ENCODE results near the gene ADAP1. TPM values are rescaled to one million over a fixed set of nuclear protein-coding genes. Genes with fewer than 3 reads are reported as not detected.

The ADAP1 gene
- total and polyA plus RNA-seq, 9 donors: 0.52 to 16.4 (median 3.5) TPM

- intact Hi-C loops (cut with DNase I): loop anchor here in 2 of 4 donors (10.0 kb wide), 2 partner anchors 93 to 353 kb away; no protein-coding TSS in a partner anchor
- peaks cover 23% of the 10 kb centered on the region for H3K4me1 ChIP-seq (ENCODE audit: insufficient read depth)
- no peak for TF ChIP-seq CTCF (IDR thresholded peaks at IDR 0.05)
- TF ChIP-seq EP300 (IDR thresholded peaks at IDR 0.05): no peak
- no peak for TF ChIP-seq POLR2A (IDR thresholded peaks at IDR 0.05)
- no peaks in the 10 kb centered on the region for H3K9me3 ChIP-seq
- 11 to 18% (median 12%) methylated on average over 40 to 47 of the region's 47 CpGs for WGBS, 3 donors
- H3K4me3 ChIP-seq: peak overlapping the region; percentile 95
- no peak overlapping the region for H3K27ac ChIP-seq
- no peaks in the 10 kb centered on the region for H3K36me3 ChIP-seq
- H3K27me3 ChIP-seq: no peaks in the 10 kb centered on the region
- DNase-seq: peak in 4 of 5 donors; percentile 45 to 70 (median 61)
Measured at GRCh38 chr7:877312-878232, 76.9 kb downstream of the ADAP1 start.

- TF ChIP-seq CTCF (IDR thresholded peaks at IDR 0.05): no peak
- TF ChIP-seq POLR2A (IDR thresholded peaks at IDR 0.05): no peak
- TF ChIP-seq EP300 (IDR thresholded peaks at IDR 0.05): no peak
- Histone ChIP-seq H3K27me3 (no peaks in the 10 kb centered on the region), H3K27ac (peak overlapping the region; percentile 72 to 82), H3K4me1 (ENCODE audit: insufficient read depth) (peaks cover 22% of the 10 kb centered on the region), H3K4me3 (peak overlapping the region; percentile 95), H3K36me3 (no peaks in the 10 kb centered on the region), H3K9me3 (no peaks in the 10 kb centered on the region)
- peak in 1 of 5 donors; percentile 54 for DNase-seq
- intact Hi-C loops (cut with DNase I): loop anchor here in 2 of 4 donors (10.0 kb wide), 2 partner anchors 92 to 352 kb away; no protein-coding TSS in a partner anchor
- 0 to 1% (median 1%) methylated on average over 26 of the region's 26 CpGs for WGBS, 3 donors
Measured at GRCh38 chr7:876972-877311, 77.5 kb downstream of the ADAP1 start.

- Histone ChIP-seq H3K36me3 (no peaks in the 10 kb centered on the region), H3K27ac (peak within 1 kb of the TSS; percentile 82 to 85), H3K4me3 (peak within 1 kb of the TSS; percentile 95), H3K27me3 (no peaks in the 10 kb centered on the region), H3K9me3 (no peaks in the 10 kb centered on the region), H3K4me1 (ENCODE audit: insufficient read depth) (peaks cover 22% of the 10 kb centered on the region)
- TF ChIP-seq CTCF (IDR thresholded peaks at IDR 0.05) (peak; percentile 9 to 50 (median 46)), POLR2A (IDR thresholded peaks at IDR 0.05) (peak; percentile 85), EP300 (IDR thresholded peaks at IDR 0.05) (no peak)
- DNase-seq: peak; percentile 96 to 99 (median 98)
- WGBS, 3 donors: 0 to 1% (median 1%) methylated on average over 58 to 124 of the region's 129 CpGs
- intact Hi-C loops (cut with DNase I): loop anchor here in 2 of 4 donors (10.0 kb wide), 2 partner anchors 92 to 352 kb away; no protein-coding TSS in a partner anchor
Measured at GRCh38 chr7:876077-876971, 78.2 kb downstream of the ADAP1 start, which contains the start of gene GET4. Gene GET4, plus strand, starts transcription at chr7:876554. Its CDS starts 92 bp downstream, at chr7:876646.
